H54 (cell line): Measurements from ENCODE around the gene HERPUD2.
"Not testable (repeated sequence)": the region's sequence is repeated elsewhere in the genome, so short reads cannot be mapped to it uniquely, and the experiment has no call there.

ENCODE experiments used
- DNase-seq: peaks from one replicate; pipeline ENCODE4 v3.0.0; 2011; ENCODE audit warnings: low spot score, mixed read lengths; ENCODE audit not compliant: insufficient read length
- FAIRE-seq: peaks from 3 replicates; lab custom pipeline; 2011; peaks lifted over from hg19 to GRCh38; lab: Jason Lieb, UNC
- POLR2A ChIP-seq: IDR thresholded peaks from 2 replicates; pipeline ENCODE4 v1.6.1; 2011; ENCODE audit warnings: low read depth, mild to moderate bottlenecking, low read length

HERPUD2 gene

DNA sequence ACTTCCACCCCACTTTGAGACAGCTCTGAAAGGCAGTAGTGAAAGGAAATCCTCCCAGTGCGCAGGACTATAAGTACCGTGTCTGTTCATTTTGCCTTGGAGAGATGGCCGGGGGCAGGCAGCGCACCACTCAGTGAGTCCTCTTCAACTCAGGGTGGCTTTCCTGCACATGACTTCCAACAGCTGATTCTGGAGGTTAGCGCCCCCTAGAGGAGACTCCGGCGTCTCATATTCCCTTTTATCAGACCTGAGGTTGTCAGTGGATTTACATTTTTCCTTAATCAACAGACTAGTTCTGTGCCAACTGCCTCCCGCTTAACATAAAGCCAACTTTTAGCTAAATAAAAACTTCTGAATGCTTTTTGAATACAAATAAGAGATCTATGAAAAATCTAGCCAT is 101.0 kb downstream of the HERPUD2 start:
- no peak for FAIRE-seq
- TF ChIP-seq POLR2A = no peak
- DNase-seq = peak; percentile 16

DNA sequence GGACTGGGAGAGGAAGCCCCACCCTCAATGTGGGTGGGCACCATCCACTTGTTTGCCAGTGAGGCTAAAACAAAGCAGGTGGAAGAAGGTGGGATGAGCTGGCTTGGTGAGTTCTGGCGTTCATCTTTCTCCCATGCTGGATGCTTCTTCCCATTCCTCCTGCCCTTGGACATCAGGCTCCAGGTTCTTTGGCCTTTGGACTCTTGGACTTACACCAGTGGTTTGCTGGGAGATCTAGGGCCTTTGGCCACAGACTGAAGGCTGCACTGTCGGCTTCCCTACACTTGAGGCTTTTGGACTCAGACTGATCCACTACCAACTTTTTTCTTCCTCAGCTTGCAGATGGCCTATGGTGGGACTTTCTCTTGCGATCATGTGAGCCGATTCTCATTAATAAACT is 106.3 kb downstream of the HERPUD2 start:
- TF ChIP-seq POLR2A = no peak
- no peak for FAIRE-seq

DNA sequence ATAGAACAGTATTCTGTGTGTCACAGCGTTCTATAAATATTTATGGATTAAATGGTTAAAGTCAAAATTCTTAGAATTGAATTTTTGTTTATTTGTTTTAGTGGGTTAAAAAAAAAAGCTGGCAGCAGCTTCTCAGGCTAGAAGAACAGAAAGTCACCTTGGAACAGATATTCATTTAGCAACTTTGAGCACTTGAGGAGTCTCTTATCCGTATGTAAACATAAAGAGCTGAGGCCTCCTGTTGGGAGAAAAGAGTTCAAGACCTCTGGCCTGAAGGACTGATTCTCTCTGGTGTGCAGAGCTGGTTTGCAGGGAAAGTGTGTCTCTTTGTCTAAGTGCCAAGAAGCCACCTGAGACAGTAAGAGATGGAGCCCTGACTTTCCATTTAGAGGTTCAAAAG is 109.9 kb downstream of the HERPUD2 start:
- FAIRE-seq = no peak
- no peak for DNase-seq
- no peak for TF ChIP-seq POLR2A

More for the DNA sequence above, 106.3 kb downstream of the HERPUD2 start:
- DNase-seq = no peak

DNA sequence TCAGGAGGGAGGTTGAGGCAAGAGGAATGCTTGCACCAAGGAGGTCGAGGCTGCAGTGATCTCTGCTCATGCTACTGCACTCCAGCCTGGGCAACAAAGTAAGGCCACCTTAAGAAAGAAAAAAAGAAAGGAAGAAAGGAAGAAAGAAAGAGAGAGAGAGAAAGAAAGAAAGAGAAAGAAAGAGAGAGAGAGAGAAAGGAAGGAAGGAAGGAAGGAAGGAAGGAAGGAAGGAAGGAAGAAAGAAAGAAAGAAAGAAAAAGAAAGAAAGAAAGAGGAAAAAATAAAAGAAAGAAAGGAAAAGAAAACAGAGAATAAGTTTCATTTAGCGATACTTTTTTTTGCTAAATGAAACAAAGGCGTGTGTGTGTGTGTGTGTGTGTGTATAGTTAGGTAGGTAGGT is 110.4 kb downstream of the HERPUD2 start:
- DNase-seq, FAIRE-seq: not testable (repeated sequence)
